GM12878 (cell line): ENCODE measurements around the gene NEDD8. TPM values are rescaled to one million over a fixed set of nuclear protein-coding genes. Genes with fewer than 3 reads are reported as not detected.

Experiments used
- ATAC-seq: fragments of 200-7000 bp; cut with Tn5 transposase; 3 replicates; pipeline ENCODE4 v1.9.1; 2020; ENCODE audit warnings: mild to moderate bottlenecking, moderate library complexity
- BruUV-seq: library from RNA; stranded (reverse); fragments of 400-500 nt; replicated peaks from 2 replicates; lab custom pipeline; 2021; lab: Mats Ljungman, UMichigan
- CTCF ChIA-PET: fragments of 300-600 bp; sonication (Branson Sonifier 250); formaldehyde crosslinking; extraction: SDS; loops from one replicate; lab custom pipeline; 2021; ENCODE audit warnings: inconsistent platforms; lab: Yijun Ruan, JAX
- POLR2A ChIA-PET: fragments of 350-600 bp; formaldehyde crosslinking; extraction: SDS; loops from one replicate; lab custom pipeline; 2021; ENCODE audit warnings: inconsistent platforms; lab: Charles Lee
- RAD21 ChIA-PET: fragments of 300-600 bp; sonication (Branson Sonifier 250); formaldehyde crosslinking; loops from one replicate; lab custom pipeline; 2023; ENCODE audit warnings: antibody characterized with exemption; ENCODE audit not compliant: unreplicated experiment; lab: Charles Lee
- SMC1A ChIA-PET: fragments of 300-600 bp; sonication (Branson Sonifier 250); formaldehyde crosslinking; loops from one replicate; lab custom pipeline; 2023; ENCODE audit not compliant: unreplicated experiment, uncharacterized antibody; lab: Charles Lee
- DNase-seq: peaks from one replicate; pipeline ENCODE4 v3.0.0-alpha.2; 2011; ENCODE audit warnings: low read depth, low spot score
- FAIRE-seq: peaks from 3 replicates; lab custom pipeline; 2011; peaks lifted over from hg19 to GRCh38; lab: Jason Lieb, UNC
- H2AFZ ChIP-seq: 2 replicates; pipeline ENCODE4 v1.6.0; 2011; ENCODE audit warnings: low read depth, low read length, control low read depth; ENCODE audit not compliant: control insufficient read depth
- H3K27ac ChIP-seq: 2 replicates; pipeline ENCODE4 v1.5.1; 2011; ENCODE audit warnings: control low read depth; ENCODE audit not compliant: control insufficient read depth, insufficient read depth
- H3K27me3 ChIP-seq, 2 experiments: replicated peaks in 1 of 2; 2 replicates each; pipeline versions ENCODE4 v1.6.0 to v1.6.1; 2011; ENCODE audit warnings: low read length in 1 of 2; ENCODE audit not compliant: control insufficient read depth in 2 of 2, insufficient read depth in 2 of 2
- H3K36me3 ChIP-seq, 2 experiments: 2 replicates each; pipeline ENCODE4 v1.5.1; 2011; ENCODE audit warnings: low read length in 1 of 2; ENCODE audit not compliant: control insufficient read depth in 2 of 2, insufficient read depth in 2 of 2
- H3K4me1 ChIP-seq: 2 replicates; pipeline ENCODE4 v1.6.1; 2011; ENCODE audit warnings: mild to moderate bottlenecking, low read length, moderate library complexity, mixed read lengths; ENCODE audit not compliant: control insufficient read depth, insufficient read depth
- H3K4me2 ChIP-seq: 2 replicates; pipeline ENCODE4 v1.6.0; 2011; ENCODE audit warnings: control low read depth; ENCODE audit not compliant: control insufficient read depth, insufficient read depth
- H3K4me3 ChIP-seq: fragments of 200-600 bp; sonication (generic); 2 replicates; pipeline ENCODE4 v1.5.1; 2016
- H3K79me2 ChIP-seq: 2 replicates; pipeline ENCODE4 v1.6.0; 2011; ENCODE audit warnings: low read length; ENCODE audit not compliant: control insufficient read depth, insufficient read depth
- H3K9ac ChIP-seq: 2 replicates; pipeline ENCODE4 v1.8.0; 2011; ENCODE audit warnings: low read length, control low read depth, mixed read lengths; ENCODE audit not compliant: control insufficient read depth, insufficient read depth
- H3K9me3 ChIP-seq: replicated peaks from 3 replicates; pipeline ENCODE4 v1.5.1; 2011; ENCODE audit warnings: mild to moderate bottlenecking, low read length; ENCODE audit not compliant: control insufficient read depth, insufficient read depth
- H4K20me1 ChIP-seq: 2 replicates; pipeline ENCODE4 v1.6.0; 2011; ENCODE audit not compliant: control insufficient read depth, insufficient read depth
- ATF7 ChIP-seq: fragments of 450-650 bp; IDR thresholded peaks from 2 replicates; pipeline ENCODE4 v1.6.1; 2016; ENCODE audit warnings: low read depth, mild to moderate bottlenecking
- CBX3 ChIP-seq: fragments of 200-600 bp; sonication (generic); IDR thresholded peaks from 2 replicates; pipeline ENCODE4 v1.6.1; 2016; ENCODE audit warnings: low read depth, borderline replicate concordance
- ESRRA ChIP-seq: IDR thresholded peaks from 2 replicates; pipeline ENCODE4 v1.6.1; 2012; ENCODE audit warnings: mild to moderate bottlenecking, low read length, improper control_type of control experiment
- FOXM1 ChIP-seq: IDR thresholded peaks from 2 replicates; pipeline ENCODE4 v1.6.1; 2012; ENCODE audit warnings: low read depth, mild to moderate bottlenecking, inconsistent platforms, low read length, moderate library complexity
- GABPA ChIP-seq: IDR thresholded peaks from 2 replicates; pipeline ENCODE4 v1.6.1; 2014; ENCODE audit warnings: antibody characterized with exemption, low read depth, mild to moderate bottlenecking, inconsistent platforms
- NR2F1 ChIP-seq: fragments of 450-650 bp; conservative IDR thresholded peaks from 2 replicates; pipeline ENCODE4 v1.6.1; 2017; ENCODE audit warnings: mild to moderate bottlenecking
- SREBF2 ChIP-seq: IDR thresholded peaks from 2 replicates; pipeline ENCODE4 v1.6.1; 2012; ENCODE audit warnings: mild to moderate bottlenecking, low read length
- TCF12 ChIP-seq: IDR thresholded peaks from 2 replicates; pipeline ENCODE4 v1.6.1; 2011; ENCODE audit warnings: low read depth, mild to moderate bottlenecking, low read length
- WGBS: methylation state at CpG from one replicate; pipeline ENCODE4 v1.1.6; 2016; ENCODE audit warnings: low lambda C conversion rate; ENCODE audit not compliant: insufficient replicate concordance, insufficient coverage; ENCODE audit errors: missing lambda C conversion rate; 5-methylcytosine and 5-hydroxymethylcytosine counted together
- in situ Hi-C: fragments of 300-500 bp; cut with MboI; formaldehyde crosslinking; loops from 9 replicates; pipeline ENCODE4 v1.14.3; 2018; ENCODE audit warnings: mixed read lengths
- intact Hi-C: fragments of 100-400 bp; cut with micrococcal nuclease; formaldehyde crosslinking; loops from one replicate; pipeline ENCODE4 v1.14.2; 2022; ENCODE audit not compliant: unreplicated experiment
- polyA plus RNA-seq, 11 experiments: library from polyadenylated mRNA; depleted of rRNA in 4 of 11; unstranded in 6 of 11; stranded (reverse) in 5 of 11; fragments of >200 nt; fragmentation: Nextera tagmentation in 4 of 11; fragmentation: Illumina TruSeq in 1 of 11; extraction: Ambion mirVana in 4 of 11; extraction: Trizol in 1 of 11; gene quantifications; 1 replicate in 1 of 11; 2 replicates in 10 of 11; pipeline versions ENCODE4 v1.2.1 to v1.2.3, GENCODE V29; 2011 to 2016; ENCODE audit warnings: inconsistent platforms in 2 of 11, missing spikeins in 2 of 11, low read depth in 1 of 11
- total RNA-seq, 4 experiments: library from RNA; depleted of rRNA in 3 of 4; stranded (reverse); fragments of >200 nt in 3 of 4; fragmentation: Illumina TruSeq in 1 of 4; extraction: Trizol in 1 of 4; gene quantifications; 2 replicates each; pipeline versions ENCODE4 v1.2.1 to v1.2.3, GENCODE V29; 2013 to 2021
- TF ChIP-seq, protein P1 (sequence below): IDR thresholded peaks from 2 replicates; pipeline ENCODE4 v1.6.1; 2012; ENCODE audit warnings: low read depth, low read length, improper control_type of control experiment
- TF ChIP-seq, protein P2 (sequence below): fragments of 450-650 bp; IDR thresholded peaks from 2 replicates; pipeline ENCODE4 v1.6.1; 2017; ENCODE audit warnings: mild to moderate bottlenecking
- TF ChIP-seq, protein P3 (sequence below): fragments of 450-650 bp; IDR thresholded peaks from 2 replicates; pipeline ENCODE4 v1.6.1; 2017; ENCODE audit warnings: borderline replicate concordance
- TF ChIP-seq, protein P4 (sequence below): IDR thresholded peaks from 2 replicates; pipeline ENCODE4 v1.6.1; 2011; ENCODE audit warnings: low read depth, mild to moderate bottlenecking, low read length, moderate library complexity, borderline replicate concordance; ENCODE audit errors: extremely low read depth
- TF ChIP-seq, protein P5 (sequence below), 3 experiments: IDR thresholded peaks in 2 of 3; conservative IDR thresholded peaks in 1 of 3; 2 replicates each; pipeline ENCODE4 v1.5.1; 2011; ENCODE audit warnings: low read depth in 3 of 3, low read length in 3 of 3, mild to moderate bottlenecking in 3 of 3, control low read depth in 2 of 3, moderate library complexity in 2 of 3, inconsistent platforms in 1 of 3, mixed read lengths in 1 of 3; ENCODE audit not compliant: control insufficient read depth in 2 of 3, insufficient read depth in 1 of 3; ENCODE audit errors: extremely low read depth in 1 of 3

The NEDD8 gene
- total and polyA plus RNA-seq, 10 of the 15 experiments (the other 5 are each of a cell fraction or from before 2014, with no cell fraction given) = 164 to 991 (median 300) TPM

DNA sequence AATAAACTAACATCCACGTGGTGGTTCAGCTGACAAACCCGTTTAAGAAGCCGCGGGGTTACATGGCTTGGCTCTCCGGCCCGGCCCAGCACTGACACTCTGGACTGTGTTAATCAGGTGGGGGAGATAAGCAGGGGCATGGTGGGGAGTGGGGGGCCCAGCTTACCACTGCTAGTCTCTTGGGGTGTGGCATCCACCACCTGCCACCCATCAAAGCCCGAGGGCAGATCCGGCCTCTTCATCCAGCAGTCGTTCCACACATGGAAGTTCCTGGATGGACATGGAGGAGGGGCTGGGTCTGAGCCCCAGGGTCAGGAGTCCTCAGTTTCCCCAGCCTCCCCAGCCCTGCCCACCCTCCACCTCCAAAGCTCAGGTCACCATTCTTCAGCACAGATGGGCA is 26.0 kb upstream of the NEDD8 start:
- Histone ChIP-seq H3K4me2 (no peak overlapping the region), H3K36me3 (peaks cover 0 to 3% of the 10 kb centered on the region in 2 experiments; a peak in 2 of 4 replicates), H2AFZ (no peak overlapping the region), H3K4me1 (no peaks in the 10 kb centered on the region), H3K9me3 (no peaks in the 10 kb centered on the region), H3K9ac (no peak overlapping the region), H4K20me1 (no peaks in the 10 kb centered on the region), H3K27ac (no peak overlapping the region), H3K79me2 (no peaks in the 10 kb centered on the region), H3K27me3 (no peaks in the 10 kb centered on the region), H3K4me3 (no peak overlapping the region)
- SMC1A ChIA-PET = interaction anchor here (0.8 kb wide), 1 partner anchor 12 kb away, joined by 3 read pairs; no protein-coding TSS in a partner anchor
- FAIRE-seq (no peak), DNase-seq (no peak), ATAC-seq (no peak)
- intact Hi-C loops (no loop called here), in situ Hi-C loops (no loop called here)
- no TSS peak for BruUV-seq
- TF ChIP-seq, protein P1, sequence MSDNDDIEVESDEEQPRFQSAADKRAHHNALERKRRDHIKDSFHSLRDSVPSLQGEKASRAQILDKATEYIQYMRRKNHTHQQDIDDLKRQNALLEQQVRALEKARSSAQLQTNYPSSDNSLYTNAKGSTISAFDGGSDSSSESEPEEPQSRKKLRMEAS = no peak
- TF ChIP-seq FOXM1 (no peak), GABPA (no peak), CBX3 (no peak), SREBF2 (no peak), ESRRA (no peak), NR2F1 (no peak), ATF7 (no peak), TCF12 (no peak)
- TF ChIP-seq, protein P2, sequence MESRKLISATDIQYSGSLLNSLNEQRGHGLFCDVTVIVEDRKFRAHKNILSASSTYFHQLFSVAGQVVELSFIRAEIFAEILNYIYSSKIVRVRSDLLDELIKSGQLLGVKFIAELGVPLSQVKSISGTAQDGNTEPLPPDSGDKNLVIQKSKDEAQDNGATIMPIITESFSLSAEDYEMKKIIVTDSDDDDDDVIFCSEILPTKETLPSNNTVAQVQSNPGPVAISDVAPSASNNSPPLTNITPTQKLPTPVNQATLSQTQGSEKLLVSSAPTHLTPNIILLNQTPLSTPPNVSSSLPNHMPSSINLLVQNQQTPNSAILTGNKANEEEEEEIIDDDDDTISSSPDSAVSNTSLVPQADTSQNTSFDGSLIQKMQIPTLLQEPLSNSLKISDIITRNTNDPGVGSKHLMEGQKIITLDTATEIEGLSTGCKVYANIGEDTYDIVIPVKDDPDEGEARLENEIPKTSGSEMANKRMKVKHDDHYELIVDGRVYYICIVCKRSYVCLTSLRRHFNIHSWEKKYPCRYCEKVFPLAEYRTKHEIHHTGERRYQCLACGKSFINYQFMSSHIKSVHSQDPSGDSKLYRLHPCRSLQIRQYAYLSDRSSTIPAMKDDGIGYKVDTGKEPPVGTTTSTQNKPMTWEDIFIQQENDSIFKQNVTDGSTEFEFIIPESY = no peak
- TF ChIP-seq, protein P3, sequence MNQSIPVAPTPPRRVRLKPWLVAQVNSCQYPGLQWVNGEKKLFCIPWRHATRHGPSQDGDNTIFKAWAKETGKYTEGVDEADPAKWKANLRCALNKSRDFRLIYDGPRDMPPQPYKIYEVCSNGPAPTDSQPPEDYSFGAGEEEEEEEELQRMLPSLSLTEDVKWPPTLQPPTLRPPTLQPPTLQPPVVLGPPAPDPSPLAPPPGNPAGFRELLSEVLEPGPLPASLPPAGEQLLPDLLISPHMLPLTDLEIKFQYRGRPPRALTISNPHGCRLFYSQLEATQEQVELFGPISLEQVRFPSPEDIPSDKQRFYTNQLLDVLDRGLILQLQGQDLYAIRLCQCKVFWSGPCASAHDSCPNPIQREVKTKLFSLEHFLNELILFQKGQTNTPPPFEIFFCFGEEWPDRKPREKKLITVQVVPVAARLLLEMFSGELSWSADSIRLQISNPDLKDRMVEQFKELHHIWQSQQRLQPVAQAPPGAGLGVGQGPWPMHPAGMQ = no peak
- TF ChIP-seq, protein P4, sequence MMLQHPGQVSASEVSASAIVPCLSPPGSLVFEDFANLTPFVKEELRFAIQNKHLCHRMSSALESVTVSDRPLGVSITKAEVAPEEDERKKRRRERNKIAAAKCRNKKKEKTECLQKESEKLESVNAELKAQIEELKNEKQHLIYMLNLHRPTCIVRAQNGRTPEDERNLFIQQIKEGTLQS = no peak
- TF ChIP-seq, protein P5, sequence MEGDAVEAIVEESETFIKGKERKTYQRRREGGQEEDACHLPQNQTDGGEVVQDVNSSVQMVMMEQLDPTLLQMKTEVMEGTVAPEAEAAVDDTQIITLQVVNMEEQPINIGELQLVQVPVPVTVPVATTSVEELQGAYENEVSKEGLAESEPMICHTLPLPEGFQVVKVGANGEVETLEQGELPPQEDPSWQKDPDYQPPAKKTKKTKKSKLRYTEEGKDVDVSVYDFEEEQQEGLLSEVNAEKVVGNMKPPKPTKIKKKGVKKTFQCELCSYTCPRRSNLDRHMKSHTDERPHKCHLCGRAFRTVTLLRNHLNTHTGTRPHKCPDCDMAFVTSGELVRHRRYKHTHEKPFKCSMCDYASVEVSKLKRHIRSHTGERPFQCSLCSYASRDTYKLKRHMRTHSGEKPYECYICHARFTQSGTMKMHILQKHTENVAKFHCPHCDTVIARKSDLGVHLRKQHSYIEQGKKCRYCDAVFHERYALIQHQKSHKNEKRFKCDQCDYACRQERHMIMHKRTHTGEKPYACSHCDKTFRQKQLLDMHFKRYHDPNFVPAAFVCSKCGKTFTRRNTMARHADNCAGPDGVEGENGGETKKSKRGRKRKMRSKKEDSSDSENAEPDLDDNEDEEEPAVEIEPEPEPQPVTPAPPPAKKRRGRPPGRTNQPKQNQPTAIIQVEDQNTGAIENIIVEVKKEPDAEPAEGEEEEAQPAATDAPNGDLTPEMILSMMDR (IDR thresholded peaks at IDR 0.05 in 2 of 3, conservative IDR thresholded peaks at IDR 0.05 in 1 of 3; ENCODE audit: control insufficient read depth in 2 of 3, extremely low read depth in 1 of 3, insufficient read depth in 1 of 3, low read depth in 3 of 3, low read length in 3 of 3) = no peak
- CTCF ChIA-PET = no interaction called here
- WGBS = 88% methylated on average over 9 of the region's 9 CpGs
- RAD21 ChIA-PET = no interaction called here
- POLR2A ChIA-PET = no interaction called here
